HCT116 (cell line): Measurements from ENCODE around the gene NFIX. TPM values are rescaled to one million over a fixed set of nuclear protein-coding genes. Genes with fewer than 3 reads are reported as not detected.

Experiments used
- ATAC-seq: fragments of 200-7000 bp; cut with Tn5 transposase; 2 replicates; pipeline ENCODE4 v1.9.1; 2020; ENCODE audit warnings: mild to moderate bottlenecking, moderate library complexity
- BruUV-seq: library from RNA; stranded (reverse); fragments of 400-500 nt; replicated peaks from 2 replicates; lab custom pipeline; 2021; lab: Mats Ljungman, UMichigan
- CTCF ChIA-PET: fragments of 300-600 bp; sonication (Branson Sonifier 250); formaldehyde crosslinking; loops from one replicate; lab custom pipeline; 2021; ENCODE audit warnings: antibody characterized with exemption; lab: Charles Lee
- POLR2A ChIA-PET: fragments of 300-600, 350-600 bp; sonication (Branson Sonifier 250); formaldehyde crosslinking; loops from one replicate; lab custom pipeline; 2021; ENCODE audit warnings: antibody characterized with exemption; lab: Charles Lee
- RAD21 ChIA-PET, 2 experiments: fragments of 300-600 bp; sonication (Branson Sonifier 250); formaldehyde crosslinking; loops; one replicate each; lab custom pipeline; 2023; ENCODE audit warnings: low total read pairs in 2 of 2; ENCODE audit not compliant: uncharacterized antibody in 2 of 2, unreplicated experiment in 2 of 2, low non-redundant PET in 1 of 2; lab: Charles Lee
- DNase-seq: peaks from one replicate; pipeline ENCODE4 v3.0.0-alpha.2; 2010; ENCODE audit warnings: low read depth, low spot score
- H2AFZ ChIP-seq: fragments of 200-600 bp; shearing (Covaris generic), sonication (generic); 2 replicates; pipeline ENCODE4 v1.6.1; 2017; ENCODE audit warnings: low read depth, mixed run types, mixed read lengths, antibody characterized with exemption, low read length; ENCODE audit not compliant: poor library complexity, severe bottlenecking
- H3K27ac ChIP-seq: 2 replicates; pipeline ENCODE4 v1.5.1; 2012; ENCODE audit warnings: low read depth, low read length
- H3K27me3 ChIP-seq: fragments of 200-600 bp; sonication (generic); 2 replicates; pipeline ENCODE4 v1.6.1; 2016; ENCODE audit warnings: mixed run types, low read length, mixed read lengths; ENCODE audit not compliant: insufficient read depth
- H3K36me3 ChIP-seq, 2 experiments: fragments of 200-500 bp in 1 of 2; fragments of 200-600 bp in 1 of 2; sonication (Bioruptor generic) in 1 of 2; sonication (generic) in 1 of 2; 2 replicates each; pipeline versions ENCODE4 v1.5.1 to v1.6.1; 2014 to 2016; ENCODE audit warnings: low read length in 2 of 2, inconsistent platforms in 1 of 2, mixed read lengths in 1 of 2, mixed run types in 1 of 2; ENCODE audit not compliant: insufficient read depth in 2 of 2, control insufficient read depth in 1 of 2
- H3K4me1 ChIP-seq, 2 experiments: fragments of 200-600 bp in 1 of 2; sonication (generic) in 1 of 2; 2 replicates each; pipeline versions ENCODE4 v1.5.1 to v1.6.1; 2012 to 2017; ENCODE audit warnings: low read length in 2 of 2, inconsistent platforms in 1 of 2, mild to moderate bottlenecking in 1 of 2, mixed read lengths in 1 of 2, mixed run types in 1 of 2, moderate library complexity in 1 of 2; ENCODE audit not compliant: insufficient read depth in 2 of 2, control insufficient read depth in 1 of 2
- H3K4me2 ChIP-seq: fragments of 200-600 bp; sonication (generic); 2 replicates; pipeline ENCODE4 v1.6.1; 2017; ENCODE audit warnings: mixed run types, low read length, mixed read lengths
- H3K4me3 ChIP-seq, 2 experiments: fragments of 200-600 bp in 1 of 2; sonication (generic) in 1 of 2; replicated peaks in 1 of 2; 2 replicates each; pipeline ENCODE4 v1.5.1; 2011 to 2016; ENCODE audit warnings: low read length in 2 of 2, control low read depth in 1 of 2, low read depth in 1 of 2, mild to moderate bottlenecking in 1 of 2, mixed read lengths in 1 of 2, mixed run types in 1 of 2
- H3K79me2 ChIP-seq: fragments of 200-600 bp; sonication (generic); 2 replicates; pipeline ENCODE4 v1.6.1; 2017; ENCODE audit warnings: mild to moderate bottlenecking, mixed run types, low read length, moderate library complexity, mixed read lengths; ENCODE audit not compliant: insufficient read depth
- H3K9ac ChIP-seq: fragments of 200-600 bp; sonication (generic); 2 replicates; pipeline ENCODE4 v1.6.1; 2016; ENCODE audit warnings: low read length, mixed read lengths
- H3K9me2 ChIP-seq: fragments of 200-600 bp; sonication (generic), shearing (Covaris generic); 2 replicates; pipeline ENCODE4 v1.6.1; 2017; ENCODE audit warnings: mixed run types, mild to moderate bottlenecking, moderate library complexity; ENCODE audit not compliant: insufficient read depth
- H3K9me3 ChIP-seq, 2 experiments: fragments of 200-500 bp in 1 of 2; fragments of 200-600 bp in 1 of 2; sonication (Bioruptor generic) in 1 of 2; sonication (generic) in 1 of 2; 2 replicates each; pipeline ENCODE4 v1.6.1; 2014 to 2017; ENCODE audit warnings: low read length in 2 of 2, mixed read lengths in 2 of 2, inconsistent platforms in 1 of 2, low read depth in 1 of 2, mild to moderate bottlenecking in 1 of 2, mixed run types in 1 of 2, moderate library complexity in 1 of 2; ENCODE audit not compliant: control insufficient read depth in 1 of 2, insufficient read depth in 1 of 2
- H4K20me1 ChIP-seq: fragments of 200-600 bp; sonication (generic), shearing (Covaris generic); 2 replicates; pipeline ENCODE4 v1.6.1; 2017; ENCODE audit warnings: mixed run types, mild to moderate bottlenecking, moderate library complexity; ENCODE audit not compliant: insufficient read depth
- ATF3 ChIP-seq: IDR thresholded peaks from 2 replicates; pipeline ENCODE4 v1.6.1; 2012
- CBX3 ChIP-seq: IDR thresholded peaks from 2 replicates; pipeline ENCODE4 v1.6.1; 2012; ENCODE audit warnings: low read depth
- CTCF ChIP-seq, 3 experiments: fragments of 200-600 bp in 1 of 3; sonication (generic) in 1 of 3; IDR thresholded peaks in 2 of 3; conservative IDR thresholded peaks in 1 of 3; 2 replicates each; pipeline ENCODE4 v1.5.1; 2012 to 2017; ENCODE audit warnings: low read depth in 2 of 3, low read length in 2 of 3, antibody characterized with exemption in 1 of 3, borderline replicate concordance in 1 of 3, control low read depth in 1 of 3, mild to moderate bottlenecking in 1 of 3, mixed read lengths in 1 of 3, mixed run types in 1 of 3, moderate library complexity in 1 of 3; ENCODE audit not compliant: insufficient read depth in 1 of 3
- EGR1 ChIP-seq: IDR thresholded peaks from 2 replicates; pipeline ENCODE4 v1.6.1; 2012; ENCODE audit warnings: low read depth
- ELF1 ChIP-seq: IDR thresholded peaks from 2 replicates; pipeline ENCODE4 v1.6.1; 2012; ENCODE audit warnings: low read depth, borderline replicate concordance
- EZH2 ChIP-seq: fragments of 200-600 bp; sonication (generic); IDR thresholded peaks from 2 replicates; pipeline ENCODE4 v1.6.1; 2017; ENCODE audit warnings: antibody characterized with exemption, mixed run types
- JUND ChIP-seq: IDR thresholded peaks from 2 replicates; pipeline ENCODE4 v1.6.1; 2012
- POLR2AphosphoS5 ChIP-seq: IDR thresholded peaks from 2 replicates; pipeline ENCODE4 v1.6.1; 2011; ENCODE audit warnings: mild to moderate bottlenecking, low read depth, low read length, moderate library complexity
- RAD21 ChIP-seq: IDR thresholded peaks from 2 replicates; pipeline ENCODE4 v1.6.1; 2012; ENCODE audit warnings: low read depth, mild to moderate bottlenecking
- SIN3A ChIP-seq: IDR thresholded peaks from 2 replicates; pipeline ENCODE4 v1.6.1; 2012; ENCODE audit warnings: low read depth
- SP1 ChIP-seq: IDR thresholded peaks from 2 replicates; pipeline ENCODE4 v1.6.1; 2012; ENCODE audit warnings: low read depth
- TCF7L2 ChIP-seq: IDR thresholded peaks from 2 replicates; pipeline ENCODE4 v1.7.0; 2011; ENCODE audit warnings: borderline replicate concordance, inconsistent platforms; ENCODE audit not compliant: insufficient read depth, insufficient read length; ENCODE audit errors: extremely low read depth
- YY1 ChIP-seq: IDR thresholded peaks from 2 replicates; pipeline ENCODE4 v1.6.1; 2011; ENCODE audit warnings: low read length, low read depth, moderate library complexity, mild to moderate bottlenecking; ENCODE audit not compliant: insufficient replicate concordance; ENCODE audit errors: extremely low read depth
- ZBTB33 ChIP-seq: IDR thresholded peaks from 2 replicates; pipeline ENCODE4 v1.6.1; 2011; ENCODE audit warnings: mild to moderate bottlenecking, low read length, moderate library complexity; ENCODE audit not compliant: insufficient replicate concordance; ENCODE audit errors: extremely low read depth
- ZFX ChIP-seq: fragments of 450-650 bp; IDR thresholded peaks from 2 replicates; pipeline ENCODE4 v1.6.1; 2017
- ZNF274 ChIP-seq: fragments of 200-500 bp; sonication (Bioruptor generic); IDR thresholded peaks from 2 replicates; pipeline ENCODE4 v1.6.1; 2014; ENCODE audit warnings: mild to moderate bottlenecking, low read depth, low read length, inconsistent platforms
- intact Hi-C: fragments of 100-400 bp; cut with micrococcal nuclease; formaldehyde crosslinking; loops from 2 replicates; pipeline ENCODE4 v1.10.0; 2022
- total RNA-seq: library from RNA; stranded (reverse); gene quantifications from one replicate; pipeline ENCODE4 v1.2.1, GENCODE V29; 2021; ENCODE audit not compliant: unreplicated experiment

Gene NFIX
- total RNA-seq, 1 experiment from 2014 or later = 34.8 TPM

- Histone ChIP-seq H3K4me2 (no peak overlapping the region), H3K27ac (no peak overlapping the region), H3K4me1 (peaks cover 2 to 31% of the 10 kb centered on the region in 2 experiments; a peak in 3 of 4 replicates), H3K9me3 (no peaks in the 10 kb centered on the region), H3K9me2 (no peaks in the 10 kb centered on the region), H3K27me3 (no peaks in the 10 kb centered on the region), H4K20me1 (peaks cover 9% of the 10 kb centered on the region; the same call in 1 of the 2 replicates), H2AFZ (no peak overlapping the region), H3K36me3 (peaks cover 10 to 34% of the 10 kb centered on the region in 2 experiments; a peak in 3 of 4 replicates), H3K79me2 (peaks cover 64% of the 10 kb centered on the region), H3K4me3 (no peak overlapping the region), H3K9ac (no peak overlapping the region)
- no peak for DNase-seq
- BruUV-seq = no TSS peak
- RAD21 ChIA-PET = no interaction called here
- POLR2A ChIA-PET = no interaction called here
- no peak for ATAC-seq
- intact Hi-C loops = no loop called here
- TF ChIP-seq ZFX = no peak
- TF ChIP-seq EGR1 = no peak
- no peak for TF ChIP-seq ZBTB33
- no peak for TF ChIP-seq ELF1
- TF ChIP-seq JUND = no peak
- TF ChIP-seq SIN3A = no peak
- no peak for TF ChIP-seq CTCF (IDR thresholded peaks at IDR 0.05 in 2 of 3, conservative IDR thresholded peaks at IDR 0.05 in 1 of 3; ENCODE audit: borderline replicate concordance in 1 of 3, insufficient read depth in 1 of 3, low read depth in 2 of 3, low read length in 2 of 3)
- no peak for TF ChIP-seq RAD21
- no peak for TF ChIP-seq ATF3
- TF ChIP-seq POLR2AphosphoS5 = no peak
- TF ChIP-seq ZNF274 = no peak
- TF ChIP-seq YY1 = no peak
- no peak for TF ChIP-seq SP1
- TF ChIP-seq TCF7L2 = no peak
- TF ChIP-seq CBX3 = no peak
- no peak for TF ChIP-seq EZH2
- CTCF ChIA-PET = no interaction called here
Measured at GRCh38 chr19:13133241-13133870, 138.1 kb downstream of the NFIX start.
